ENCODE data around the gene PLAC8L1. TPM values are rescaled to one million over a fixed set of nuclear protein-coding genes. Genes with fewer than 3 reads are reported as not detected.

PLAC8L1 gene
- total and polyA plus RNA-seq, 2 of the 13 experiments (the other 11 are each of a cell fraction or from before 2014, with no cell fraction given), result 0.44 TPM; not detected in 1

- no peak for TF ChIP-seq ZHX1 (CRISPR knock-in tag; IDR thresholded peaks at IDR 0.05; ENCODE audit: low read depth)
- TF ChIP-seq LBX2 (CRISPR knock-in tag; IDR thresholded peaks at IDR 0.05; ENCODE audit: borderline replicate concordance), result no peak
Observed at GRCh38 chr5:146060221-146060585, 45.2 kb downstream of the PLAC8L1 start (continued).

- ATAC-seq (no peak), DNase-seq (ENCODE audit: low spot score) (no peak), FAIRE-seq (no peak)
- no peak overlapping the region for H3K27ac ChIP-seq (ENCODE audit: extremely low read length, insufficient read depth, low read length)
- no peak for TF ChIP-seq ZNF782 (CRISPR knock-in tag; IDR thresholded peaks at IDR 0.05; ENCODE audit: borderline replicate concordance)
- no peak for TF ChIP-seq NR2F6 (IDR thresholded peaks at IDR 0.05)
- TF ChIP-seq NR2F6 (CRISPR knock-in tag; IDR thresholded peaks at IDR 0.05), result no peak
- peaks cover 3 to 12% of the 10 kb centered on the region in 2 experiments; a peak in 4 of 5 replicates for H3K36me3 ChIP-seq (replicated peaks in 1 of 2; ENCODE audit: control insufficient read depth in 1 of 2, insufficient read depth in 2 of 2, low read length in 2 of 2)
- CTCF ChIA-PET (ENCODE audit: low intra/inter-chr PET ratio, low total read pairs), result no interaction called here
- in situ Hi-C loops (cut with HindIII; ENCODE audit: extremely low pct_ligation_motif_present, low pct_unique_long_range_greater_than_20kb), result loop anchor here (10.0 kb wide), 2 partner anchors 225 to 375 kb away; partner anchors contain the start of gene PRELID2
- no peaks in the 10 kb centered on the region for H3K9me3 ChIP-seq (ENCODE audit: low read length)
- no peak overlapping the region for H3K4me2 ChIP-seq (ENCODE audit: low read depth, low read length)
- no peaks in the 10 kb centered on the region for H3K27me3 ChIP-seq (ENCODE audit: control insufficient read depth in 1 of 2, insufficient read depth in 2 of 2, low read length in 2 of 2)
- no peak overlapping the region for H3K9ac ChIP-seq (ENCODE audit: insufficient read depth, low read depth, low read length)
- no peak overlapping the region for H2AFZ ChIP-seq (ENCODE audit: low read length)
- intact Hi-C loops (cut with micrococcal nuclease; ENCODE audit: unreplicated experiment), result no loop called here
- no peaks in the 10 kb centered on the region for H4K20me1 ChIP-seq (ENCODE audit: insufficient read depth, low read length)
- H3K4me3 ChIP-seq (replicated peaks in 1 of 3; ENCODE audit: insufficient read depth in 1 of 3, low read depth in 2 of 3, low read length in 3 of 3), result no peak overlapping the region
- 94% methylated on average over 21 of the region's 22 CpGs for WGBS (ENCODE audit: low lambda C conversion rate)
- no peaks in the 10 kb centered on the region for H3K4me1 ChIP-seq (ENCODE audit: insufficient read depth, low read length)
- no TSS peak for BruUV-seq (replicated peaks)
- no peaks in the 10 kb centered on the region for H3K79me2 ChIP-seq (ENCODE audit: insufficient read depth, low read length)
- POLR2A ChIA-PET, result no interaction called here
Observed at GRCh38 chr5:146059460-146060220, 45.7 kb downstream of the PLAC8L1 start.
